GM18508 (cell line): ENCODE results near the gene TBC1D2.
"Not testable (repeated sequence)": the region's sequence is repeated elsewhere in the genome, so short reads cannot be mapped to it uniquely, and the experiment has no call there.

Experiments used
- ATAC-seq: cut with Tn5 transposase; IDR thresholded peaks from one replicate; pipeline ENCODE4 v1.9.1; 2021; ENCODE audit warnings: moderate number of reproducible peaks; ENCODE audit not compliant: insufficient read depth, unreplicated experiment

The TBC1D2 gene

DNA sequence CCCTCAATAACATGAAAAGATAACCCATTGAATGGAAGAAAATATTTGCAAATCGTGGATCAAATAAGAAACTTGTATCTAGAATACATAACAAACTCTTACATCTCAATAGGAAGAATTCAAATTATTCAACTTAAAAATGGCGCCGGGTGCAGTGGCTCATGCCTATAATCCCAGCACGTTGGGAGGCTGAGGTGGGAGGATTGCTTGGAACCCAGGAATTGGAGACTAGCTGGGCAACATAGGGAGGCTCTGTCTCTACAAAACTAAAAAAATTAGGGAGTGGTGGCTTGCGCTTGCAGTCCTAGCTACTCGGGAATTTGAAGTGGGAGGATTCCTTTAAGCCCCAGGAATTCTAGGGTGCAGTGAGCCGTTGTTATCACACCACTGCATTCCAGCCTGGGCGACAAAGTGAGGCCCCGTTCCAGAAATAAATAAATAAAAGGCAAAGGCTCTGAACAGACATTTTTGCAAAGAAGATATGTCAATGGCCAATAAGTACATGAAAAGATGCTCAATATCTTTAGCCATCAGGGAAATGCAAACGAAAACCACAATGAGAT is 21.5 kb upstream of the TBC1D2 start:
- no peak for ATAC-seq

DNA sequence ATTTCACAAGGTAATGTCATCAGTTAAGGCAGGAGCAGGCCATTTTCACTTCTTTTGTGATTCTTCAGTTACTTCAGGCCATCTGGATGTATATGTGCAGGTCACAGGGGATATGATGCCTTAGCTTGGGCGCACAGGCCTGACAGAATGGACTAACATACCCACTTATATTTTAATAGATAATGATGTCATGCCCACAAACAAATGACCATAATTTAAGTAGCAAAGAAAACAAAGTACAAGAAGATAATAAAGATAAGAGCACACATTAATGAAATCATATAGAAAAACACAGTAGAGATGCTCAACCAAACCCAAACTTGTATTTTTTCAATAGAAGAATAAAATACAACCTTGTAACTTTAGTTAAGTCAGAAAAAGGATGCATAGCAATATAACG is 19.7 kb upstream of the TBC1D2 start:
- no peak for ATAC-seq

DNA sequence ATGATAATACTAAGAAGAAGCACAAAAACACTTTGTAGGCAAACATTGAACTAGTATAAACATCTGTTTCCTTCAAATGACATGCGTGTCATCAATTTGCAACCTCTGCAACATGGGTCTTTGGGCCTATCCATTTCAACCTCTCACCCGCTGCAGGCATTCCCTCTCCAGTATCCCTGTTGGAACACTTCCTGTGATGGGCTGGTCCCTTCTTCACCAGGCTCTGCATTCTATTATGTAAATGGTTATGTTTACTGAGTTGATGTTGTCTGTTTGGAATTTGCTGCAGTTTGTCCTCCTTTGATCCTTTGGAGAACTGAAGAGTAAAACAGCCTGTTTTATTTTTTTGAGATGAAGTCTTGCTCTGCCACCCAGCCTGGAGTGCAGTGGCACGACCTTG is 16.6 kb upstream of the TBC1D2 start:
- ATAC-seq = no peak

DNA sequence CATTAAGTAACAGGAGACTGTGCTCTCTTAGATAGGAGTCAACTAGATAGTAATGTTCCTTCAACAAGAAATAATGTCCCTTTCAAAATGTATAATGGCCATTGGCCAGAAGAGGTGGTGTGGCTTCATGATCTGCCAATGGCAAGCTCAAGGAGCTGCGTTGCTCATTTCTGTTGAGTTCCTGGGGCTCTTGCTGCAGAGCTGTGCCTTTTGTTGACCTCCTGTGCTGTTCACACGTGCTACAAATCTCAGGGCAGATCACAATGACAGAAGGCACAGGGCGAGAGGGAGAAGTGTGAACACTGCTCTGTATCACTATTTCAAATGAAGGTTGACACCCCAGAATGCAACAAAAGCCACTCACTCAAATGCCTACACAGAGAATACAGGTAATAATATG is 16.0 kb upstream of the TBC1D2 start:
- no peak for ATAC-seq

DNA sequence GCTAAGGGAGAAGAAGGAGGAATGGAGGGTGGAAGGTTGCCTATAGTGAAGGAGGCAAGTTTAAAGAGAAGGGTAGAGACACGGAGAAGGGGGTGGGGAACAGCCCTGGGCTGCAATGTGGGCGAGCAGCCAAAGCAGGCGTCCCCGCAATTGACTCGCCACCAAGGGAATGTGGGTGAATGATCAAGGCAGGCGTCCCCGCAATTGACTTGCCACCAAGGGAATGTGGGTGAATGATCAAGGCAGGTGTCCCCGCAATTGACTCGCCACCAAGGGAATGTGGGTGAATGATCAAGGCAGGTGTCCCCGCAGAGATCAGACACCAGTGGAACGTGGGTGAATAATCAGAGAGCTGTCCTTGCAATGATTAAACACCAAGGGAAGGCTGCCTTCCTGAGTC is 14.8 kb upstream of the TBC1D2 start:
- not testable (repeated sequence) for ATAC-seq

DNA sequence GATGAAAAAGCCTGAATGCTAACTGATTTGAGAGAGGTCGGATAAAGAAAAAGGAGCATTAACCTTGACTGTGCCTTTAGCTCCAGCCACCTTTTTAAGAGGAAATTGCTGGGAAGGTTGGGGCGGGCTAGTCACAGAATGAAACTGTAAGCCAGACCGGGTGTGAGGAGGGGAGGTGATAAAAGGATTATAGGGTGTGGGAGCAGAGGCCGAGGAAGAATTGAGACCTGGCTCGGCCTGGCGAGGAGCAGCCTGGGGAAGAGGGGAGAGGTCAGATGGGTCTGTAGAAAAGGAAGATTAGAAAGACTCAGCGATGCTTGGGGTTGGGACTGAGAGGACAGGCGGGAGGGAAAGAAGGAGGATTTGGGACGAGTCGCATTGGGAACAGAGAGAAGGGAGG is 14.2 kb upstream of the TBC1D2 start:
- ATAC-seq = not testable (repeated sequence)

DNA sequence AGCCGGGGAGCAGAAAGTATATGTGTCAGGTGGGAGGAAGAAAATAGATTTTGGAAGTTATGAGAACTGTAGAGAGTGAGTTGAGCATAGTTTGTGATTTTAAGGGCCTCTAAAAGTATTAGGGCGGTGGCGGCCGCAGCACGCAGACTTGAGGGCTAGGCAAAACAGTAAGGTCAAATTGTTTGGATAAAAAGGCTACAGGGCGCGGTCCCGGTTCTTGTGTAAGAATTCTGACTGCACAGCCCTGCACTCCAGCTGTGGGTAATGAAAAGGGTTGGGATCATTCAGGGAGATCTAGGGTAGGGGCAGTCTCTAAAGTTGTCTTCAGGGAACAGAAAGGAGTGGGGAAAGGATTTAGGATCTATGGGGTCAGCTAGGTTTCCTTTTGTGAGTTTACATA is 12.1 kb upstream of the TBC1D2 start:
- ATAC-seq = not testable (repeated sequence)

DNA sequence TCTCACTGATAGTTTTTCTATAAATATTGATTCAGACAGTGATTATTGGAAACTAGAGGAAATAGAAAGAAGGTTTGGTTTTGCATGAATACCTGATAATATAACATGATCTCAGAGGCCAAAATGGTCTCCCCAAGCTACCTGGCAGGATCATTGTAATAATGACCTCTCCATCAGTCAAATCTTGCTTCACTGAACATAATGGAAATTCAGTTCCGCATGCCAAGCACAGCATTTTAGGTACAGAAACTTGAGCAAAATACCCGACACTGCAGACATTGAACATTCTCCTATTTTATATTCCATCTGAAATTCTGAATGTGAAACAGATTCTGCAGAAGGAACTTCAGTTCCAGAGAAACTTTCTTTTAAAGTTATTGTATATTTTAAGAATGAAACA is 9.1 kb upstream of the TBC1D2 start:
- ATAC-seq = no peak

DNA sequence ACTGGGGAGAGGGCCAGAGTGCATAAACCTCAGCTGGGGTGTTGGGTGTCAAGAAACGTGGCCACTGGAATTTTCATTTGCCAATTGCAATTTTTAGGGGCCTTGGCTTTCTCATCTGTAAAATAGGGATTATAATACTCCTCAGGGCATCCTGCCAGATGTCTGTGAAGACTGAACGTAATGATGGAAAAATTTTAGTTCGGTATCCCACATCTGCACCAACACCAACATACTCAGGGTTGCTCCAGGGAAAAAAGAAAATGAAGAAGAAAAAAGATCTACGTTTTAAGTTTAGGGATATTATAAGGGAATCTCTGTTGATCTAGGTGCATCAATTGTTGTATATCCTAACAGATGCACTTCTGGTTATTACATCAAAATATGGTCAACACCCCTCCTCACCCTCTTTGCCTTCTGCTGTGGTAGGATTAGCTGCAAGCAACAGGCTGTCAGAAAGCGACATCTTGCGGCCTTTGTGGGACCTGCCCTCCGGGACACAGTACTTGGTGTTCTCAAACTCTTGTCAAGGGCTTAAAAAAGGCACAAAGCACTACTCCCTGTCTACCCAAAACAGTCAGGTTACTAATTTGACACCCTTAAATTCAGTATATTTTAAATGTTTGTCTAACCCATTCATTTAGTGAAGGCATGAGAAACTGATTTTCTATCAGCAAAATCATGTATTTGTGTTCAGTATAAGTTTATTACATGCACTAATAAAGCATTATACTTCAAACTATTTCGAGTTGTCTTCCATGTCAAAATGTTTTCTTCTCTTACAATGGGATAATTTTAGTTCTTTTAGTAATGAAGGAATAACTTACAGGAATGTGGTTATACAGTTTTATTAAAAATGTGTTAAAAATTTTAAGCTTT is 8.3 kb upstream of the TBC1D2 start:
- ATAC-seq = no peak

DNA sequence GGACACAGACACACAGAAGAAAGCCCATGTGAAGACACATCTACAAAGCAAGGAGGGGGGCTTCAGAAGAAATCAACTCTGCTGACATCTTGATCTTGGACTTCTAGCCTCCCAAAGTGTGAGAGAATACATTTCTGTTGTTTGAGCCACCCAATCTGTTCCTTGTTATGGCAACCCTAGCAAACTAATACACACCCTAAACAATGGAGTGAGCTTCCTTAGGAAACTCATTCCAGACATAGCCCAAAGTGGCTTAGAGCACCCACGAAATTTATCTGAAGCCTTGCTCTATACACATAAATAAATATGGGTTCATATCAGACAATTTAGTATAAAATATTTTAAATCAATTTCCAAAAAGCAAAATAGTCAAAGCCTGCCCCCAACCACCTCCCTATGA is 7.6 kb upstream of the TBC1D2 start:
- ATAC-seq = no peak

DNA sequence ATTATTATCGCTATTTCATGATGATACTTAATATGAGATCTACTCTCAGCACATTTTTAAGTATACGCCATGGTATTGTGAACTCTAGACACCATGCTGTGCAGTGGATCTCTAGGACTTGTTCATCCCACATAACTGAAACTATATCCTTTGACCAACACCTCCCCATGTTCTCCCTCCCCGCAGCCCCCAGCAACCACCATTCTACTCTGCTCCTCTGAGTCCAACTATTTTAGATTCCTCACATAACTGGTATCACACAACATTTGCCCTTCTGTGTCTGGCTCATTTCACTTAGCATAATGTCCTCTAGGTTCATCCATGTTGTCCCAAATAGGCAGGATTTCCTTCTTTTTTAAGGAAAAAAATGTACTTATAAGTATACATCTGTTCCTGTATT is 6.6 kb upstream of the TBC1D2 start:
- no peak for ATAC-seq

DNA sequence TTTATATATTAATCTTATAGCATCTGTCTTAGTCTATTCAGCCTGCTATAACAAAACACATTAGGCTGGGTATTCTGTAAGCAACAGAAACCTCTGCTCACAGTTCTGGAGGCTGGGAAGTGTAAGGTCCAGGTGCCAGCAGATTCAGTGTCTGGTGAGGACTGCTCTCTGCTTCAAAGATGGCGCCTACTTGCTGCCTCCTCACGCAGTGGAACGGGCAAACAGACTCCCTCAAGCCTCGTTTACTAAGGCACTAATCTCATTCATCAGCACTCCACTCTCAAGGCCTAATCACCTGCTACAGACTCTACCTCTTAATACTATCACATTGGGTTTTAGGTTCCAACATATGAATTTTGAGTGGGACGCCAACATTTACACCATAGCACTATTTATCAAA is 5.2 kb upstream of the TBC1D2 start:
- ATAC-seq = no peak

DNA sequence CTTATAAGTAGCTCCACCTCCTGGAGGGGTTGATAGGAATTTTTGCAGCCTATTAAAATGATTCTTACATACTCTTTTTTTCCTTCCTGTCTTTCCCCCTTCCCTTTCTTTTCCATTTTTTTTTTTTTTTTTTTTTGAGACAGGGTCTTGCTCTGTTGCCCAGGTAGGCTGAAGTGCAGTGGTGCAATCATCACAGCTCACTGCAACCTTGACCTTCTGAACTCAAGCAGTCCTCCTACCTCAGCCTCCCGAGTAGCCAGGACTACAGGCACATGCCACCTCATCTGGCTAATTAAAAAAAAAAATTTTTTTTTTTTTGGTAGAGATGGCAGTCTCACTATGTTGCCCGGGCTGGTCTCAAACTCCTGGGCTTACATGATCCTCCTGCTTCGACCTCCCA is 4.3 kb upstream of the TBC1D2 start:
- no peak for ATAC-seq

DNA sequence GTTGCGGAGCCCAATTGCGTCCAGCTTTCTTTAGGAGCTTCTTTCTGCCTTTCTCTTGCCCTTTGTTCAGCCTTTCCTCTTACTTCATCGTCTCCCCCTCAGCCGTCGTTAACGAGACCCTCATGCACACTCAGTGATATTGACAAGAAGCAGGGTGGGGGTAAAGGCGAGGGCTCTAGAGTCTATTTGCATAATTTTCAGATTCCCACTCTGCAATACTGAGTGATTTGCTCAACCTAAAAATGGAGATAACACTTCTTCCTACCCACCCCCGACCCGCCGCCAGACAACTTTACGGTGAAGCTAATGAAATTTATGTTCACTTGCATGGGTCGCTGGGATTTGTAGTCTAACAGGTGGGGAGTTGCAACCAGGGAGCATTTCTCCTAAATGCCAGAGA is 1.3 kb upstream of the TBC1D2 start:
- ATAC-seq = no peak

DNA sequence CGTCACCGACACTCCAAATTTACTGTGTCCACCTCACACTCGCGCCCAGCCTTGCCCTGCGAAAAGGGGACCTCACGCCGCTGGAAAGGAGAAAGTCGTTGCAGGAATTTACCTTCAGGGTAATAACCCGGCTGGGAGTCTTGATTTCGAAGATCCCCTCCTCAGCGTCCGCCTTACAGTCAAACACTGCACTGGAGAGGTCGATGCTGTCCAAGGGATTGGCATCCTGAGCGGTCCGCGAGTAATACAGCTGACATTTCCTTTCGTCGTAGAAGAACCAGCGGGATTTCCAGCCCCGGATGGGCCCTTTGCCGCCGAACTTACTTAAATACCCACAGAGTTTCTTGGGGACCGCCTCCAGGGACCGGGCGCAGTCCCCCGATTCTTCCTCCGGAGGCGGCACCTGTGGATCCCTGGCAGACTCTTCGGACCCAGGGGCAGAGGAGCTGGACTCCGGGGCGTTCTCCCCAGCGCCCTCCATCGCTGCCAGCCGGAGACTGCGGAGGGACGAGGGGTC is 330 bp downstream of the TBC1D2 start:
- ATAC-seq = peak; percentile 20

DNA sequence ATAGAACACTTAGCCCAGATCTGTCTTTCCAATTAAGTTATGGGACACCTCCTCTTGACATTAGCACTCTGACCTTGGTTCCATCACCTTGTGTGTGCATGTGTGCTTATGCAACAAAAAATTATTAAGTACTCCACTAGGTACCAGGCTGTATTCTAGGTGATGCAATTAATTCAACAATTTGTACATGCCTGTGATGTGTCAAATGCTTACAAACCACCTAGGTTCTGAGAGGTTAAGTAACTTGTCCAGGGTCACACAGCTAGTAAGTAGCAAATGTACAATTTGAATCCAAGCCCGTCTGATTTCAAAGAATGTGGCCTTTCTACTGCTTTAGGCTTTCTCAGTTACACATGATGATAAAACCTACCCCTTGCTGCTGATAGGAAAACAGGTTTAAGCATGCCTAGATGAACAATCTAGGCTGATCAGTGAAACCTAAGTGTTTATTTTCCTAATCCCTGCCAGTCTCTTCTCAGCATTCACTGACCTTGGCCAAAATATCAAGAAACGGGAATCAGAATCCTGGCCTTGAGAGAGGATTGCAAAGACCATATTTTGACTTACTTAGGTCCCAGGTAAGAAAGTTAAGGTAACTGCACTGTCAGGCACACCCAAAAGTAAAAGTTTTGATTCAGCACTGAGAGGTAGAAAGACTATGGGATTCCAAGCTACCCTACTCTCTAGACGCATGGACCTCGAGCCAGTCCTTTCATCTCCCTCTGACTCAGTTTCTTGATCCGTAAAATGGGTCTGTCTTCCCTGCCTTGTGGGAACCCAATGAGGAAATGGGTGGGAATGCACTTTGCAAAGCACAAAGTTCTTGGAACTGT is 1.0 kb downstream of the TBC1D2 start:
- no peak for ATAC-seq

DNA sequence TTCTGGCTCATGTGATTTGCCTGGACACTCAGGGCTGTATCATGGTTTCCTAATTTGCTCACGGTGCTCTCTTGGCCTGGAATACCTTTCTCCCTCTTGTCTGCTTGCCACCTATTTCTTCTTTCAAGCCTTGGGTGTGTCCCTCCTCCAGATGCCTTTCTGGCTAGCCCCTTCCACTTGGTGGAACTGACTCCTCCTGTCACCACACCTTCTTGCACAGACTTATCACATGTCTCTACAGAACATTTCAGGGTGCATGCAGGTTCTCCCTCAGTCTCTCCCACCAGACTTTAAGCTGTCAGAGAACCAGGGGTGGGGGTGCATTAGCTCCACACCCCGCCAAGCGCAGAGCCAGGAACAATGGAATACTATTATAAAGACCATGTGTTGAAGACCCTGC is 1.9 kb downstream of the TBC1D2 start:
- no peak for ATAC-seq

DNA sequence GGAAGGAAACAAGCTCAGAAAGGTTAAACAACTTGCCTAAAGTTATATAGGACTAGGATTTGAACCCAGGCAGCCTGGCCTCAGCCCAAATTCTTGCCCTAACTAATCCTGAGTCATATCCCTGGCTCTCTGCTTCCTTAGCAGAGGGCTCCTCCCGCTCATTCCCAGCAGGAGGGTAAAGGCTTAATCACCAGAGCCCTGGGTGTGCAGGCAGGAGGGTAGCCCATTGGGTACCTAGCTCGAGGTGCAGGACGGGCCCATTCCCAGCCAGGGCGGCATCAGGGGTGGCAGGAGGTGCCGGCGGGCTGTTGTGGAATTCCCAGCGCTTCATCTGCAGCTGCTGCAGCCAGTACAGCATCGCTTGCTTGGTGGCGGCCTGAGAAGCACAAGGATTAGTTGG is 3.9 kb downstream of the TBC1D2 start:
- ATAC-seq = no peak

DNA sequence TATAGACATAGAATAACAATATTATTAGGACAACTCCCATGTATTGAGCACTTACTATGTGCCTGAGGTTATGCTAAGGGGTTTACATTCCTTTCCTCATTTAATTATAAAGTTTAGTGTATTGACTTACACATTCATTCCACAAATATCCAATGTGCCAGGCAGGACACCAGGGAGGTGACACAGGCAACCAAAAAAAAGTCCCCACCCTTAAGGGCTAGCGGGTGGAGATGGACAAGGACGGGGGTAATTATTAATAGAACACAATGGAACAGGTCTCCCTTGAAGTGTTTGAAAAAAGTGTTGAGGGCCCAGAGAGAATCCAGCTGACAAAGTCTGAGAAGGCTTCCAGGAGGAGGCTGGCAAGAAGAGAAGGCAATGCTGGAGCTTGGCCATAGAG is 5.7 kb downstream of the TBC1D2 start:
- ATAC-seq = no peak

DNA sequence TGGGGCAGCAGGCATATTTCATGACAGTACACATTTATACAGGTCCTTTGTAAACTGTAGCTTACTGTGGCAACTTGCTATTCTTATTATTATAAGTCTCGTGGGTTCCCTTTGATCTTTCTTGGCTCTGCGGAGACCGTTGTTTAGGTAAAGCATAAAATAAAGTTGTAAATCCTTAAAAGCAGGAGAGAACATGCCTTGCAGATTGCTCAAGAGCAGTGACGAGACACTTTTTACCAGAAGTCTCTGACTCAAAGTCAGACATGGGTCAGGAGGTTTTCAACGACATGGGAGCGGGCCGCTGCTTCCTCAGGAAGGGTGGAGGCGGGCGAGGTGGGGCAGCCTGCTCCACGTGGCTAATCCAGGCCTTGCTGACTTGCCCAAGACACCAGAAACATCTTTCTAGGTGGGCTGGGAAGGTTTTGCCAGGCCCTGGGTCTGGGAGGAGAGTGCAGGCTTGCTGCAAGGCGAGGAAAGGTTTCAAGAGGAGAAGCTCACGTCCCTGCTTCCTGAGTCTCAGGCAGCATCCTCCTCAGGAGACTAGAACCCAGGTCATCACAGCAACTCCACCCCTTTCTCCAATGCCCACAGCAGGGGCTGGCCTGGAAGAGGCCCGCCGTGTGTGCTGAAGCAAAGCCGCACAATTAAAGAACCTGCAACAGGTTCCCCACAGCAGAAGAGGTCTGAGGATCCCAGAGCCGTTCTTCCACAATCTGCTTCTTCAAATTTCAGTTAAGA is 6.5 kb downstream of the TBC1D2 start:
- ATAC-seq = no peak
